Mucosa of descending colon (tissue), 3 donors: Measurements from ENCODE around the gene TRAPPC14. TPM values are rescaled to one million over a fixed set of nuclear protein-coding genes. Genes with fewer than 3 reads are reported as not detected.
"Not testable (repeated sequence)": the region's sequence is repeated elsewhere in the genome, so short reads cannot be mapped to it uniquely, and the experiment has no call there.

Experiments
- ATAC-seq: fragments of 200-7000 bp; cut with Tn5 transposase; one replicate; pipeline ENCODE4 v1.9.1; 2020; ENCODE audit warnings: mild to moderate bottlenecking, moderate library complexity
- DNase-seq, 3 donors: peaks; one replicate each; pipeline ENCODE4 v3.0.0-alpha.2; 2020
- H3K36me3 ChIP-seq: fragments of 200-600 bp; one replicate; pipeline ENCODE4 v1.8.0; 2021; ENCODE audit warnings: low read depth, mild to moderate bottlenecking
- H3K4me1 ChIP-seq: fragments of 200-600 bp; one replicate; pipeline ENCODE4 v1.8.0; 2021; ENCODE audit warnings: low read depth, mild to moderate bottlenecking
- H3K4me3 ChIP-seq: fragments of 200-600 bp; one replicate; pipeline ENCODE4 v1.8.0; 2021; ENCODE audit warnings: mild to moderate bottlenecking
- H3K9me3 ChIP-seq: fragments of 200-600 bp; one replicate; pipeline ENCODE4 v1.8.0; 2021; ENCODE audit warnings: mild to moderate bottlenecking
- CTCF ChIP-seq: fragments of 200-600 bp; IDR thresholded peaks from one replicate; pipeline ENCODE4 v1.8.0; 2022; ENCODE audit warnings: antibody characterized with exemption, mild to moderate bottlenecking
- intact Hi-C, 2 donors: fragments of 100-400 bp; cut with DNase I in 1 of 2; cut with micrococcal nuclease in 1 of 2; formaldehyde crosslinking; loops; one replicate each; pipeline versions ENCODE4 v1.11.0 to v1.11.1; 2022; cut with DNase I, micrococcal nuclease
- total RNA-seq, 3 donors: library from RNA; stranded (reverse); fragmentation: NEBNext Ultra II Directional in 2 of 3; extraction: Animal tissue kit (Norgen Biotek cat#: 25700) in 2 of 3; gene quantifications; one replicate each; pipeline versions ENCODE4 v1.2.1 to v1.2.4, GENCODE V29; 2021 to 2023
- donor health status: DM: no; HTN: no; CAD: no; lungs with moderate emphysema.
- donor health status: DM: no; HTN: no; CAD: no.
- donor health status: DM: no; HTN: yes; CAD: no.

The TRAPPC14 gene
- total RNA-seq, 3 donors from 2014 or later = 36.7 to 78.9 (median 49.0) TPM

GRCh38 chr7:100130608-100131453 is 27.7 kb downstream of the TRAPPC14 start:
- no peak overlapping the region for H3K4me3 ChIP-seq
- no peaks in the 10 kb centered on the region for H3K36me3 ChIP-seq
- intact Hi-C loops = loop anchor here (5.0 to 10.0 kb wide), 3 partner anchors 81 to 296 kb away; partner anchors contain the start of genes MEPCE (in 1 of the 2), PVRIG (in 1 of the 2) and ZCWPW1 (in 1 of the 2)
- DNase-seq (peak; percentile 83 to 93 (median 92)), ATAC-seq (peak; percentile 37)
- TF ChIP-seq CTCF = peak; percentile 88
- H3K4me1 ChIP-seq = peaks cover 24% of the 10 kb centered on the region
- H3K9me3 ChIP-seq = no peaks in the 10 kb centered on the region

- H3K4me1 ChIP-seq = peaks cover 29% of the 10 kb centered on the region
- intact Hi-C loops = loop anchor here (5.0 to 10.0 kb wide), 3 partner anchors 82 to 297 kb away; partner anchors contain the start of genes MEPCE (in 1 of the 2), PVRIG (in 1 of the 2) and ZCWPW1 (in 1 of the 2)
- DNase-seq, H3K36me3 ChIP-seq, H3K9me3 ChIP-seq, ATAC-seq, H3K4me3 ChIP-seq: not testable (repeated sequence)
Observed at GRCh38 chr7:100130220-100130607, 28.3 kb downstream of the TRAPPC14 start.

- no peak for ATAC-seq
- intact Hi-C loops = no loop called here
- H3K4me1 ChIP-seq = peaks cover 44% of the 10 kb centered on the region
- no peak for DNase-seq
- TF ChIP-seq CTCF = no peak
- H3K4me3 ChIP-seq = no peak overlapping the region
- H3K9me3 ChIP-seq = no peaks in the 10 kb centered on the region
- H3K36me3 ChIP-seq = no peaks in the 10 kb centered on the region
Observed at GRCh38 chr7:100128637-100128963, 29.9 kb downstream of the TRAPPC14 start.

GRCh38 chr7:100127866-100128636 is 30.5 kb downstream of the TRAPPC14 start:
- Histone ChIP-seq H3K9me3 (no peaks in the 10 kb centered on the region), H3K36me3 (no peaks in the 10 kb centered on the region), H3K4me3 (peak overlapping the region; percentile 90), H3K4me1 (peaks cover 46% of the 10 kb centered on the region)
- DNase-seq (no peak), ATAC-seq (no peak)
- intact Hi-C loops = no loop called here
- no peak for TF ChIP-seq CTCF

GRCh38 chr7:100126931-100127865 is 31.3 kb downstream of the TRAPPC14 start, which contains the start of gene MBLAC1:
Gene MBLAC1 (plus strand): TSS chr7:100126967. CDS start chr7:100127396, 429 bp downstream.
- intact Hi-C loops = no loop called here
- TF ChIP-seq CTCF = no peak
- Histone ChIP-seq H3K36me3 (no peaks in the 10 kb centered on the region), H3K4me1 (peaks cover 42% of the 10 kb centered on the region), H3K4me3 (peak within 1 kb of the TSS; percentile 90), H3K9me3 (no peaks in the 10 kb centered on the region)
- DNase-seq (peak; percentile 92 to 97 (median 93)), ATAC-seq (peak; percentile 88)
